ENCODE measurements around the gene PKP1.

DNA sequence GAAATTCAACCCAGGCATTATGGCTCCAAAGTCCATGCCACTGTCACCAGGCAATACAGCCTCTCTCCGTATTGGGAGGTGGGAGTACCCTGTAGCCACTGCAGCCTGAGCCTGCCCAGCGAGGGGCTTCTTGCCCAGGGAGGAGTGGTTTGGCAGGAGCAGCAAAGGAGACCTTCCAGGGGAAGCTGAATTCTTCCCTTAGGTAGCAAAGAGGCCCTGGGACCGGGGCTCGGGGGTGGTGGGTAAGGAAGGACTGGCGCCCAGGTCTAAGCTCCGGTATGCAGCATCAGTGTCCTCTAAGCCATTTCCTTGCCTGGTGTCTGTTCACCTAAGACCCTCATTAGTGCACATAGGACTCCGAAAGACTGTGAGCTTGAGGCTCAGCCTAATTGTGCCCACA lies 77.2 kb downstream of the PKP1 start:
- TF ChIP-seq YY2 (tag by site-specific recombination; IDR thresholded peaks at IDR 0.05) = no peak
- no peak for TF ChIP-seq ZNF274 (IDR thresholded peaks at IDR 0.05; ENCODE audit: low read length)
- TF ChIP-seq ZNF274 (tag by site-specific recombination; IDR thresholded peaks at IDR 0.05; ENCODE audit: borderline replicate concordance) = no peak
- no peak for TF ChIP-seq ZNF266 (tag by site-specific recombination; IDR thresholded peaks at IDR 0.05; ENCODE audit: low read depth)

Measured in HEK293 (cell line).